ENCODE measurements around the gene C17orf75. TPM values are rescaled to one million over a fixed set of nuclear protein-coding genes. Genes with fewer than 3 reads are reported as not detected.

The C17orf75 gene
- total RNA-seq, 1 experiment from 2014 or later = 24.3 TPM

DNA sequence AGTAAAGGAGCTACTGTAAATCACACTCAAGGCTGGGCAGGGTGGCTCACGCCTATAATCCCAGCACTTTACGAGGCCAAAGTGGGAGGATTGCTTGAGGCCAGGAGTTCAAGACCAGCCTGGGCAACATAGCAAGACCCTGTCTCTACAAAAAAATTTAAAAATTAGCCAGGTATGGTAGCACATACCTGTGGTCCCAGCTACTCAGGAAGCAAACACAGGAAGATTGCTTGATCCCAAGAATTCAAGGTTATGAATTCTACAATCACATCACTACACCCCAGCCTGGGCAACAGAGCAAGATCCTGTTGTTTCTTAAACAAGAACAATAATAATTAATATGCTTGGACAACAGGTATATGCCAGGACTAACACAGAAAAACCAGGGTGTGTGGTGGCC is 63.2 kb downstream of the C17orf75 start:
- DNase-seq (ENCODE audit: low read depth) = no peak

Other genes with a start within 250 kb of the C17orf75 start
- 17.0 and 21.2 TPM in 2 replicates for gene RHOT1, start 199.7 kb downstream of the C17orf75 start, total RNA-seq (2014; rRNA removed; shearing (Covaris generic))
- gene RHBDL3, start 76.3 kb downstream of the C17orf75 start, total RNA-seq (2014; rRNA removed; shearing (Covaris generic)) = 0.03 and 0.27 TPM in 2 replicates
- 161 and 212 TPM in 2 replicates for gene ZNF207, start 8.0 kb upstream of the C17orf75 start, total RNA-seq (2014; rRNA removed; shearing (Covaris generic))
- 117 and 157 TPM in 2 replicates for gene PSMD11, start 102.3 kb upstream of the C17orf75 start, total RNA-seq (2014; rRNA removed; shearing (Covaris generic))
- gene CDK5R1, start 144.8 kb upstream of the C17orf75 start, total RNA-seq (2014; rRNA removed; shearing (Covaris generic)) = 2.8 and 3.5 TPM in 2 replicates